Suprapubic skin (tissue), 3 donors: ENCODE data around the gene COL15A1.

Source experiments
- CTCF ChIP-seq, 2 donors: fragments of 200-600 bp in 1 of 2; fragments of 450-650 bp in 1 of 2; sonication (generic) in 1 of 2; IDR thresholded peaks; one replicate each; pipeline ENCODE4 v1.5.1; 2016 to 2019; ENCODE audit warnings: antibody characterized with exemption in 2 of 2, mild to moderate bottlenecking in 1 of 2, moderate library complexity in 1 of 2
- POLR2AphosphoS5 ChIP-seq, 3 donors: sonication (generic); formaldehyde crosslinking; IDR thresholded peaks; one replicate each; pipeline ENCODE4 v1.6.1; 2017; ENCODE audit warnings: antibody characterized with exemption in 3 of 3

DNA sequence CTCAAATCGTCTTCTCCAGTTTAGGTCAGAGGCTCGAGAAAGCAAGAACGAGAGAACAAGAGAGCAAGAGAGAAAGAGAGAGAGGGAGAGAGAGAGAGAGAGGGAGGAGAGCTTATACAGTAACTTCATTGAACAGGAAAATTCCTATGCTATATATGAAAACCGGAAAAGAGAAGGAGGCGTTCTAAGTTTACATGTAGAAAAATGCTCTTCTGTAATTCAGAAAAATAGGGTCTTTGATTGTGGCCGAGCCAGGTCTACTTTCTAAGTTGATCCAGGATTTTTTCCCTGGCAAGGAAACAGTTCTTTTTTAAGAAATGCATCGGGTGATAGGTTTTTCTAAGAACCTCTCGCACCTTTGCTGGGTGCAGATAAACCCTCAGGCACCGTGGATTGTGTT lies 29.5 kb downstream of the COL15A1 start:
- TF ChIP-seq POLR2AphosphoS5 (IDR thresholded peaks at IDR 0.05), result no peak
- TF ChIP-seq CTCF (IDR thresholded peaks at IDR 0.05), result no peak
